AG09319 (cell line): ENCODE data around the gene OR2W3.

Source experiments
- DNase-seq: peaks from one replicate; pipeline ENCODE4 v3.0.0-alpha.2; 2010; ENCODE audit warnings: low read depth; ENCODE audit errors: extremely low read depth
- CTCF ChIP-seq: IDR thresholded peaks from 2 replicates; pipeline ENCODE4 v1.5.1; 2011; ENCODE audit warnings: low read depth, mild to moderate bottlenecking, inconsistent platforms, low read length, moderate library complexity

OR2W3 gene

GRCh38 chr1:247904122-247904521 lies 8.7 kb downstream of the OR2W3 start:
- DNase-seq = no peak
- no peak for TF ChIP-seq CTCF

GRCh38 chr1:247905181-247905580 lies 9.8 kb downstream of the OR2W3 start:
- no peak for TF ChIP-seq CTCF
- no peak for DNase-seq

GRCh38 chr1:247905910-247906503 lies 10.6 kb downstream of the OR2W3 start:
- no peak for DNase-seq
- TF ChIP-seq CTCF = no peak

GRCh38 chr1:247906504-247907047 lies 11.2 kb downstream of the OR2W3 start:
- no peak for TF ChIP-seq CTCF
- no peak for DNase-seq

- DNase-seq = no peak
- TF ChIP-seq CTCF = no peak
Observed at GRCh38 chr1:247908766-247909165, 13.4 kb downstream of the OR2W3 start.

- DNase-seq = no peak
- TF ChIP-seq CTCF = no peak
Observed at GRCh38 chr1:247913786-247914185, 18.4 kb downstream of the OR2W3 start.

- no peak for TF ChIP-seq CTCF
- DNase-seq = no peak
Observed at GRCh38 chr1:247914941-247915662, 19.7 kb downstream of the OR2W3 start.
